Ishikawa (cell line): ENCODE data around the gene CDH13.

ENCODE experiments used
- CREB1 ChIP-seq: IDR thresholded peaks from 2 replicates; pipeline ENCODE4 v1.6.1; 2012; ENCODE audit warnings: low read depth
- EP300 ChIP-seq: IDR thresholded peaks from 2 replicates; pipeline ENCODE4 v1.6.1; 2012; ENCODE audit warnings: borderline replicate concordance
- MAX ChIP-seq: IDR thresholded peaks from 2 replicates; pipeline ENCODE4 v1.6.1; 2012
- REST ChIP-seq: IDR thresholded peaks from 2 replicates; pipeline ENCODE4 v1.6.1; 2012; ENCODE audit warnings: low read depth, mild to moderate bottlenecking

GRCh38 chr16:82991966-82992675 is 365.4 kb downstream of the CDH13 start:
- no peak for TF ChIP-seq EP300
- TF ChIP-seq REST = no peak
- TF ChIP-seq MAX = no peak
- no peak for TF ChIP-seq CREB1
